ENCODE data around the gene INPP5A.

- TF ChIP-seq CTCF (conservative IDR thresholded peaks at IDR 0.05; ENCODE audit: low read depth, low read length) (no peak), EZH2phosphoT487 (IDR thresholded peaks at IDR 0.05; ENCODE audit: borderline replicate concordance, low read length) (no peak)
Observed at GRCh38 chr10:132678436-132679216, 141.0 kb downstream of the INPP5A start.

All from PC-3 (cell line).